ENCODE data around the gene SNX32.

GRCh38 chr11:65817312-65817834, 16.4 kb upstream of the SNX32 start:
- TF ChIP-seq CTCF (IDR thresholded peaks at IDR 0.05) (no peak), POLR2A (IDR thresholded peaks at IDR 0.05) (no peak)
